GM04503 (cell line): ENCODE measurements around the gene SSR2.

Source experiments
- DNase-seq: peaks from one replicate; pipeline ENCODE4 v3.0.0-alpha.2; 2012; ENCODE audit warnings: low read depth

SSR2 gene

DNA sequence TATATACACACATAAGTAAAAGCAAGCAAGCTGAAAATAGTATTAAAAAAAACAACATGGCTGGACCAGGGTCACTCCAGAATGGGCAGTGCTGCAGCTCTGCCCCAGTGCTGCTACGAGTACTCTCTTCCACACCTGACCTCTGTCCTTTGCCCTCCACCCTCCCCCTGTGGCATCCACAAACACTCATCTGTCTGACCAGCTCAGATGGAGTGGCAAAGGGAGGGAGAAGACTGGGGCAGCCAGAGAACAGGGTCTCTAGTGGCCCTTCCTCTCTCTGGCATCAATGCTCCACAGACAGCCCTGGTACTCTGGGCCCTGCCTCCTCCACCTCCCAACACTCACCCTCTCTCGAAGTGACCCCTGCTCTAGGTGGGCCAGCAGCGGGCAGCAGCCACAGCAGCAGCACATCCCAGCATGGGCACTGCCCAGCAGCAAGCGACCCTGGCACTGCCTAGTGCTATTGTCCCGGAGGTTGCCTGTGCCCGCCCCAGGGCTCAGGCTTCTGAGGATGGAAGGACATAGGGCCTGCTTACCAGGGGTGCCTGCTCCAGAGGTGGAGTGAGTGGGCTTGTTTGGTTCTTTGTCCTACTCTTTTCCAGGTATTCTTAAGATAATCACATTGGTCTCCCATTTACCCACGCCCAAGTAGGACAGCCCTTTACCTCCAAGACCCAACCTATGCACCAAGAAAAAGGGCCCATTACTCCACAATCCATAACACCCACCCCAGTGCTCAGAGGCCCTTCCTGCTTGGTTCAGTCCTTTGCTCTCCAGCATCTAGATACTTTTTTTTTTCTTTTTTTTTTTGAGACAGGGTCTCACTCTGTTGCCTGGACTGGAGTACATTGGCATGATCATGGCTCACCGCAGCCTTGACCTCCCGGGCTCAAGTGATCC is 48.6 kb downstream of the SSR2 start:
- no peak for DNase-seq

DNA sequence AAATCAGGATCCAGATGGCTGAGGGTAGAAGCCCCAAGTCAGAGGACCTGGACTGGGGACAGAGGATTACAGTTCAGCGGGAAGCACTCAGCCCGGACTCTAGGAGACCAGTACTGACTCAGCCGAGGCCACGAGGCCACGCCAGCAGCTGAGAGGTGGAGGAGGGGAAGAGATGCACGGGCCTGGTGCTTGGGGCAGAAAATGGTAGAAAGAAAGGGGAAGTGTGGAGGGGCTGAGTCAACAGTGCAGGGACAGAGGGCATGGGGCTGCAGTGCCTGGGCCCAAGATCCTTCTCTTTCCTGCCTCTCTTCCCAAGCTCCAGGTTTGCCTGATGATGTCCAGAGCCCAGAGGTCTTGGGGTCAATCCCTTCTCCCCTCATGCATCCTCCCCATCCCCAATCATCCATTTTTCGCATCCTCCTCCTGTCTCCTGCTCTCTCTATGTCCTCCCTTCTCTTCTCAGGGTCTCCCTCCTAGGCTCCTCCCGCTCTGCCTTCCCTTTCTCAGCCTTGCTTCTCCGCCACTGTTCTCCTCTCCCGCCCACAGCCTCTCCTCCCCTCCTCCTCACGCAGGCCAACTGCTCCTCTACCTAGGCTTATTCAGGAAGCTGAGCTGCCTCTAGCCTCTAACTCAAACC is 50.1 kb downstream of the SSR2 start:
- peak; percentile 37 for DNase-seq

DNA sequence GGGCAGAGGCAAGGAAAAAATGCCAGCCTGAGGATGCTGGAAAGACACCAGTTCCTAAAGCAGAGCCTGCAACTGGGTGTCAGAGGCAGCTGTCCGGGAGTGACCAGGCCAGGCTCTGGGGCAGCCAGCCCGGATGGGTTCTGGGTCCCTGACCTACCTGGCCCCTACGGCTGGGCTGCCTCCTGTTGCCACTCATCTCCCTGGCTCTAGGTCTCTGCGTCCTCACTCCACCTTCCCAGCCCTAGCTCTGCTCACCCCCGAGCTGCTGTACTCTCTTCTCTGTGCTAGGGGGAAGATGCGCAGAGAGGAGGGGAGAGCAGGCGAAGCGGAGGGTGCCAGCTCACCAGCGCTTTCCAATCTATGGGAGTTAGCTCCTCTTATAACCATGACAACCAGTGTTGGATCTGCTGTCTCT is 51.4 kb downstream of the SSR2 start:
- no peak for DNase-seq

DNA sequence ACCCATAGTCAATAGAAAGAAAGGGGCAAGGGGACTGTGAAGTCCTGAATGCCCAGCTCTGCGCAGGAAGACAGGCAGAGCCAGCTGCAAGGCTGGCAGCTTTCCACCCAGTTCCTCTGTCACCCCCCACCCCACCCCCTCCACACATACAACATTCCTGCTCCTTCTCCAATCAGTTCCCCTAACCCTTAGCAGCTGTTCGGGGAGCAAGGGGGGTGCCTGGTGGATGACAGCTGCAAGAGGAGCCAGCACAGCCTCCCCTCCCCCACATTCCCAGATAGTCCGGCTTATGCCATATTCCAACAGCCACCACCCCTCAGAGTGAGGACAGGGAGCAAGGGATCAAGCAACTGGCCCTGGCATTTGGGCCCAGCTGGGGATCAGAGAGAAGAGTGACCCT is 52.1 kb downstream of the SSR2 start:
- no peak for DNase-seq

DNA sequence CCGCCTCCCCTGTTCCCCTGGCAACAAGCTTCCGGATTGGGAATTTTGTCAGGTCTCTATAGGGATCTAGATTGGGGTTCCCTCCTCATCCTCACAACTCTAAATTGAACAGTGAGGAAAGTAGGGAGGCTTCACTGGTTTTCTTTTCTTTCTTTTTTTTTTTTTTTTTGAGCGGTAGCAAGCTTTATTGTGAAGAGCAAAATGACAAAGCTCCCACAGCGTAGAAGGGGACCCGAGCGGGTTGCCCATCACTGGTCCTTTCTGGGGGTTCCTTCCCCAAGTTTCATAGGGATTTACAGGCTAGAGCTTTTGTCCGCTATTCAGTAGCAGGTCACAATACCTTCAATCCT is 52.7 kb downstream of the SSR2 start:
- DNase-seq: no peak

DNA sequence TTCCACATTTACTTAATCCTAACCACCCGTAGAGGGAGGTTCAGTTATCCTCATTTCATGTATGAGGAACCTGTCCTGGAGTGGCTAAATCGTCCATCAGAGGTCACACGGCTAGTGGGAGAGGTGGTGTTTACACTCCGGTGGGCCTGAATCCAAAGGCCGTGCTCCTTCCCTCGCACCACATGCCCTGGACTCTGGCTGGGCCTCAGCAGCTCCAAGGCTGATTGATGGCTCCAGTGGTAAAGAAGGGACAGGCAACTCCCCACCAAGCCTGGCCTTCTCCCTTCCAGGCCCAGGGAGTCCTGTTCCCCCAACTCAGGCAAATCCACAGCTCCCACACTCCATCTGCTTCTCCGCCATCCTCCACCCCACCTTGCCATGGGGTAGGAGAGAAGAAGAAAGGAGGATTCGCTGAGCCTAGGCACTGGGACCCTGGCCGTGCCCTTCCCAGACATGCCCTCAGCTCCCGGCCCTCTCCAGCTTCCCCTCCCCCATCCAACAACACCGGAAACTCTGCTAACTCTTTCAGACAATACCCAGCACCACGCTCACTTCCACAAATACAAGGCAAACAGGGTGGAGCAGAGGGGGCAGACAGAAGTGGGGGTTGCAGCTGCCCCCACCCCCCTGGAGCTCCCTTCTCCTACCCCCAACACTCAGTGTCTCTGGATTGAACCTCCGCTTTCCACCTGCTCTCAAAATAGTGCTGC is 53.3 kb downstream of the SSR2 start:
- no peak for DNase-seq

DNA sequence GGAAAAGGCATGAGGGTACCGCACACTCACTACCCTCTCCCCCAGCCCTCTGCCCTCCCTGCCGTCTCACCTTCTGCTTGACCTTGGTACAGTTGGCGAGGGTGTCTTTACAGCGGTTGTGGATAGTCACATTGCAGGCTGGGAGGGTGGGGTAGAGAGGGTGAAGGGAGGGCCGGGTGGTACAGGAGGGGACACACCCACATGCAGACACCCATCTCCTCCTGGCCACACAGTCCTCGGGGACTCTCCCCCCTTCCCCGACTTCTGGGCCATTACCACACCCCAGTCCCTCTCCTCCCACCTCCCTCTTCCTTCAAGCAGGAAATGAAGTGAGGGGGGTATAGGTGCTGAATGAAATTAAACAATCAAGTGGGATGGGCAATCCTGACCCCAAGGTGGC is 54.0 kb downstream of the SSR2 start:
- no peak for DNase-seq

DNA sequence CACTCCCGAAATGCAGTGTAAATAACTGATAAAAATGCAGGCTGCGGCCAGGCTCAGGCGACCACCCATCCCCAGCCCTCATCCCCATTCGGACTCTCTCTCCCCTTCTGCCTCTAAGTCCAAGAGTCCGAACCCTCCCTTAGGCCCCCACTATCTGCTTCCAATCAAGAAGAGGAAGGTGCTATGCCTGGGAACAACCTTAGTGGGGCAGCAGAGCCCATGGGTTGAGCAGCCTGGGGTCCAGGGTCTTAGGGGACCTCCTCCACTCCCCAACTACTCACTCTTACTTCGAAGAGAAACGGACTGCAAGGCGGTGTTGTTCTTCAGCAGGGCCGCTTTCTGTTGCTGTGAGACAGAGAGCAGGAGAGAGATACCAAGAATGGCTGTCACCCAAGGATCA is 54.6 kb downstream of the SSR2 start:
- DNase-seq: no peak

DNA sequence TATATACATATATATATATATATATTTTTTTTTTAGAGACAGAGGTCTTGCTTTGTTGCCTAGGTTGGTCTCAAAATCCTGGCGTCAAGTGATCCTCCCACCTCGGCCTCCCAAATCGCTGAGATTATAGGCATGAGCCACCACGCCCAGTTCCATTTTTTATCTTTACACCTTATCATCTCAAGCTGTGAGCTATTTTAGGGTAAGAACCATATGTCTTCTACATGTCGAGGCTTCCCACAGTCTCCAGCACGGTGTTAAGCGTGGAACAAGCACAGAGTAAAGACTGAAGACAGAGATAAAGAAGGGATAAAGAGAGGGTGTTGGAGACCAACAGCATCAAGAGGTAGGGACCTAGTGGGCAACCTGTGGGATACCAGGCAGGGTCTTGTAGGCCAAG is 56.6 kb downstream of the SSR2 start:
- no peak for DNase-seq

DNA sequence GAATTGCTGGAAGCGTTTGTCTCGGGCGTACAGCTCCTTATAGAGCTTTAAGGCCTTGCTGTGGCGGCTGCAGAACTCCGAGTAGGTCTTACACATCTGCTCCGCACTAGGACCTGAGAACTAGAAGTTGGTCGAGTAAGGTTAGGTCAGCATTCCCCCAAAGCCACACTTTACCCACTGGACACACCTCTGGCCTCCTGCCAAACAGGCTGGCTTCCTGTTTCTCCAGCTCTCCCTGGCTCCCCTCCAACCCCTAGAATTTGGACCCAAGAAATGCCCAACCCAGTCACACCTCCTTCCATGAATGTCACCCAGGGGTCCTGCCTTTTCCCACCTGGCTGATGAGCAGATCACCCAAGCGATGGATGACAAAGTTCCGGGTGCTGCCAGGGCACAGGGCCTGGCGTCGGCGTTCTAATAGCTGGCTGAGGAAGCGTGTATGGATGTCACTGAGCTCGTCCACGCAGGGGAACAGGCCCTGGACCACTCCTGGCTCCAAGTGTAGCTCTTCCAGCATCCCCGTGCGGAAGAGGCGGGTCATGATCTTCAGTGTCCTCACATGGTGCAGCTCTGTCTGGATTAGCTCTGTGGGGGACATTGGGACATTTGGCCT is 58.0 kb downstream of the SSR2 start:
- DNase-seq: no peak

DNA sequence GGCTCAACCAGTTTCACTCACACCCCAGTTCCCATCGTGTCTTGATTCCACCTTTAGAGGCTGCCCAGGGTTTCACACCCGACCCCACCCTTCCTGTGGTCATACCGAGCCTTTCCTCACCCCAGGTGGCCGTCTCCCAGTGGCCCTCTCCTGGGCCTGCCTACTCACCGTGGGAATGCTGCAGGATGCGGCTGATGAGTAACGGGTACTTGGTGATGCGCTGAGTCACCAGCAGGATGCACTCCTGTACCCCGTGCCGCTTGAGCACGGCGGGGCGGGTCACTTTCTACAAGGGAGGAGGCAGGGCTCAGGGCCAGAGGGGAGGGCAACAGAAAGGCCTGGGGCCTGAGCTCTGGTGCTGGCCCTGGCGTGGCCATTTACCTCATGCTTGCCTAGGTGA is 58.8 kb downstream of the SSR2 start:
- DNase-seq: peak; percentile 81

DNA sequence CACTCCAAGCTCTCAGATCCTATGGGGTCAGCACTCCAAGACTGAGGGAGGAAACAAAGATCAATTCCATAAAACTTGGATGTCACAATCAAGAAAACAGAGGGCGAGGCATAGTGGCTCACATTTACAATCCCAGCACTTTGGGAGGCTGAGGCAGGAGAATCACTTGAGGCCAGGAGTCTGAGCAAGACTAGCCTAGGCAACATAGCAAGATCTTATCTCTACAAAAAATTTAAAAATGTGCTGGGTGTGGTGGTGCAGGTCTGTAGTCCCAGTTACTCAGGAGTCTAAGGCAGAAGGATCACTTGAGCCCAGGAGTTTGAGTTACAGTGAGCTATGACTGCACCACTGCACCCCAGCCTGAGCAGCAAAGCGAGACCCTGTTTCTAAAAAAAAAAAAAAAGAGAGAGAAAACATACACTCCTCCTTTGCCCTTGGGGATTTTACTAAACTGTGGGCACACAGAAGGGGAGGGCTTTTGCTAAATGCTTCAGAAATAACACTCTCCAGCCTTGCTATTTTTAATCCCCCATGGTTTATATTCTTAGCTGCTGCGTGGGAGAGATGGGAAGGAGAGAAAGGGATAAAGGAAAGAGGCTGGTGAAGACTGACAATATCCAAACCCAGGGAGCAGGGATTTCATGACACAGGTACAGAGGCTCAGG is 60.5 kb downstream of the SSR2 start:
- no peak for DNase-seq
